SH-SY5Y (cell line): ENCODE results near the gene FAM174B.

Experiments used
- GATA2 ChIP-seq: IDR thresholded peaks from 2 replicates; pipeline ENCODE4 v1.6.1; 2011; ENCODE audit warnings: mild to moderate bottlenecking, low read depth, low read length
- GATA3 ChIP-seq: IDR thresholded peaks from 2 replicates; pipeline ENCODE4 v1.6.1; 2011; ENCODE audit warnings: low read depth, mild to moderate bottlenecking, low read length, moderate library complexity

- TF ChIP-seq GATA2 (no peak), GATA3 (no peak)
Observed at GRCh38 chr15:92650256-92650655, 5.3 kb downstream of the FAM174B start.
